CD4-positive, alpha-beta T cell treated with Interleukin-15 for 1 hour (primary cell): ENCODE data around the gene PSMC6.
"Not testable (repeated sequence)": the region's sequence is repeated elsewhere in the genome, so short reads cannot be mapped to it uniquely, and the experiment has no call there.

Source experiments
- DNase-seq: peaks from one replicate; pipeline ENCODE4 v3.0.0-alpha.2; 2020

Gene PSMC6

DNA sequence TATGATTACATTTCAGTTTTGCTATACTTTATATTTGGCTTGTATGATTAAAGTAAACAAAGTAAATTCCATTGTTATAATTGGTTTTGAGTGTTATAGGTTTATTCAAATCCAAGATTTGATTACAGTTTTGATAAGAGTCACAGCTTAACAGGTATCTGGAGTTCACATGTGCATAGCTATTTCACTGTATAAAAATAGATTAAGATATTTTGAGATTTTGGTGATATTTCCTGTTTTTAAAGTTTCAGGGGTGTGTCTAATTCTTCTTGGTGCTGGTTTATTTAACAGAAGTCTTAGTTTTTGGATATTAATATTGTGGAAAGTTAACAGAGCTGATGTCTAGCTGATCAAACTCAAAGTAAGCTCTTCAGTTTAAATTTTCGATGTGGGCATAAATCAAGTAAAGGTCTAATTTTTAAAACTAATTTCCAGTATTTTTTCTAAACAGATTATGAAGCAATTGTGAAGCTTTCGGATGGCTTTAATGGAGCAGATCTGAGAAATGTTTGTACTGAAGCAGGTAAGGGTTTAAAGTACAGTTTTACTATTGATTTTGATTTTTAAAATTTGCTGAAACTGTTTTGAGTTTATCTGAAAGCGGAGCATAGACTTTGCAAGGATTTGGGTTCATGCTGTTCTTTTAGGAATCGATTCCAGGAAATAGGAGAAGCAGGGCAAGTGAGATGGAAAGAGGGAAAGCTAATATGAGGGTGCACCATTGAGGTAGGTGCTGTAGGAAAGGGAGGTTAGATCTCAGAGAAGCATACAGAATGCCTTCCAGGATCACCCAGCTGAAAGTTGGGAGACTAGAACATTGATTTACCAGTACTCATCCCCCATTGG, 16.7 kb downstream of the PSMC6 start:
- DNase-seq, result no peak

DNA sequence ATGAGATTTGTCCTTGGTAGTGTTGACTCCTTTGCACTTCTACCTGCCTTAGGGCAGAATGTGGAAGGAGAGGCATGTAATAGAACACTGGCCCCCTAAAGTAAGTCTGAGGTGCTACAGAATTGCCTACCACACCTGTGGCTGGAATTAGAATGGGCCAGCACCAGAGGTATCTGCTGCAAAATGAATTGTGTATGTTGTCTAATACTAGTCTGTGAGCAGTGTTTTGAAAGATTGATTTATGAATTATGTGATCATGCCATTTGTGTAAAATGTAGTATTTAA, 17.3 kb downstream of the PSMC6 start:
- DNase-seq, result no peak

- DNase-seq, result not testable (repeated sequence)
These were observed 20.5 kb downstream of the PSMC6 start for GRCh38 chr14:52727509-52727908.

- DNase-seq, result not testable (repeated sequence)
These were observed 22.0 kb downstream of the PSMC6 start for GRCh38 chr14:52729035-52729434.

GRCh38 chr14:52729585-52729924, 22.6 kb downstream of the PSMC6 start:
- no peak for DNase-seq

- peak; percentile 97 for DNase-seq
These were observed 23.1 kb downstream of the PSMC6 start, which contains the start of gene STYX for GRCh38 chr14:52729925-52730708. Gene STYX, plus strand, starts transcription at chr14:52730166. Its CDS starts 309 bp downstream, at chr14:52730475.

GRCh38 chr14:52730709-52731111, 23.7 kb downstream of the PSMC6 start:
- no peak for DNase-seq

GRCh38 chr14:52733824-52734223, 26.8 kb downstream of the PSMC6 start:
- DNase-seq, result no peak

GRCh38 chr14:52735921-52736489, 29.0 kb downstream of the PSMC6 start:
- DNase-seq, result no peak

GRCh38 chr14:52738409-52738808, 31.4 kb downstream of the PSMC6 start:
- no peak for DNase-seq

DNA sequence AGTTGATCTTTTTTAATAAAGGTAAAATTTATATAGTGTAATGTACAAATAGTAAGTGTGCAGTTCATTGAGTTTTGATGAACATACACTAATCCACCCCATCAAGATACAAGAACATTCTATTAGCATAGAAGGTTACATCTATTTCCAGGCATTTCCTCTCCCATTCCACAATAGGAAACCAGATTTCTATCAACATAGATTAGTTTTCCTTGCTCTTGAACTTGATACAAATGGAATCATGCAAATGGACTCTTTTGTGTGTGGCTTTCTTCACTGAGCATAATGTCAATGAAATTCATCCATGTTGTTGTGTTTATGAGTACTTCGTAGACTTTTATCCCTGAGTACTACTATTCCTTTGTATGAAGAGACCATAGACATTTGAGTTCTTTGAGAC, 33.8 kb downstream of the PSMC6 start:
- no peak for DNase-seq

GRCh38 chr14:52741865-52742264, 34.9 kb downstream of the PSMC6 start:
- no peak for DNase-seq

DNA sequence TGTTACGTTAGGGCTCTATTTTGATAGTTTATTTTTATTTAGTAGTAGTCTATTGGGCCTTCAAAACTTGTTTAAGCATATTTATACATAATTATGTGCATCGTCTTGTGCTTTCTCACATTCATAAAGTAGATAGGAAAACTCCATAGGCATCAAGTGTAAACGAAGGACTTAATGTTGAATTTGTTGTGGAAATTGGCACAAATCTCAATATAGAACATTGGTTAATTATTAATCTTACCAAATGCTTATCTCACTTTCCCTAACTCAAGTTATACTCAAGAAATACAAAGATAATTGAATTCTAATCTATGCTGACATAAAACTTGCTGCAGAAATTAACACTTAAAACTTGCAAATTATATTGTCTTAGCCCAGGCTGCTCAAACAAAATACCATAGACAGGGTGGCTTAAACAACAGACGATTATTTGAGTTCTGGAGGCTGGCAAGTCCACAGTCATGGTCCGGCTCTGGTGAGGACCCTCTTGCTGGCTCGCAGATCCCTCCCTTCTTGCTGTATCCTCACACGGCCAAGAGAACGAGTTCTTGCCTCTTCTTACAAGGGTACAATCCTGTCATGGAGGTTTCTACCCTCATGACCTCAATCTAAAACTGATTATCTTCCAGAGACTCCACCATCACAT, 41.8 kb downstream of the PSMC6 start:
- no peak for DNase-seq

DNA sequence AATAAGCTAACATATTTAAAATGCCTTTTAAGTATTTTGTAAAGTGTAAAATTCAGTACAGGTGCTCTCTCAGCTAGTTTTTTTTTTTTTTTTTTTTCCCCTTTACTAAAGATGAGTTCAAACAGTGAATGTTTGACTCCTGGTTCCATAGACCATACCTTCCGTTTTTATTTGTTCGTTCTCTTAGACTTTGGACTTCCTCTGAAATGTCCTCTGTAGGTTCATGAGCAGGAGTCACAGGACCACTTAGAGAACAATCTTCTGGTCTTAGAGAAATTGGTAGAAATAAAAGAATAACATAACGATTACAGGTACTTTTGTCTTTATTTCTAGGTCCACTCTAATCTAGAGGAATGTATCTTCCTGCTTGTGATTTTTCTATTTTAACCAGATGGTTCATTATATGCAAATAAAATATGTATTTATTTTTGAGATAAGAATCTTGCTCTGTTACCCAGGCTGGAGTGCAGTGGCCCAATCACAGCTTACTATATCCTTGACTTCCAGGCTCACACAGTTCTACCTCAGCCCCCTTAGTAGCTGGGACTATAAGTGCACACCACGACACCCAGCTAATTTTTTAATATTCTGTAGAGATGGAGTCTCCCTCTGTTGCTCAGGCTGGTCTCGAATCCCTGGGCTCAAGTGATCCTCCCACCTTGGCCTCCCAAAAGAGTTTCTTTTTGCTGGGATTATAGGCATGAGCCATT, 48.8 kb downstream of the PSMC6 start:
- no peak for DNase-seq

GRCh38 chr14:52759145-52759544, 52.1 kb downstream of the PSMC6 start:
- DNase-seq, result no peak

DNA sequence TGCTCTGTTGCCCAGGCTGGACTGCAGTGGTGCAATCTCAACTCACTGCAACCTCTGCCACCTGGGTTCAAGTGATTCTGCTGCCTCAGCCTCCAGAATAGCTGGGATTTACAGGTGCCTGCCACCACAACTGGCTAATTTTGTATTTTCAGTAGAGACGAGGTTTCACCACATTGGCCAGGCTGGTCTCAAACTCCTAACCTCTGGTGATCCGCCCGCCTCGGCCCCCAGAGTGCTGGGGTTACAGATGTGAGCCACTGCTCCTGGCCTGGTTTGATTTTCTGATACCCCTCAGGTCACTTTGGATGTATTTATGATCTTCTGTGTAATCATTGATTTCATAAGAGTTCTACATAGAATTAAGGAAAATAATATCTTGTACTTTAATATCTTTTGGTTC, 55.9 kb downstream of the PSMC6 start:
- DNase-seq, result not testable (repeated sequence)

DNA sequence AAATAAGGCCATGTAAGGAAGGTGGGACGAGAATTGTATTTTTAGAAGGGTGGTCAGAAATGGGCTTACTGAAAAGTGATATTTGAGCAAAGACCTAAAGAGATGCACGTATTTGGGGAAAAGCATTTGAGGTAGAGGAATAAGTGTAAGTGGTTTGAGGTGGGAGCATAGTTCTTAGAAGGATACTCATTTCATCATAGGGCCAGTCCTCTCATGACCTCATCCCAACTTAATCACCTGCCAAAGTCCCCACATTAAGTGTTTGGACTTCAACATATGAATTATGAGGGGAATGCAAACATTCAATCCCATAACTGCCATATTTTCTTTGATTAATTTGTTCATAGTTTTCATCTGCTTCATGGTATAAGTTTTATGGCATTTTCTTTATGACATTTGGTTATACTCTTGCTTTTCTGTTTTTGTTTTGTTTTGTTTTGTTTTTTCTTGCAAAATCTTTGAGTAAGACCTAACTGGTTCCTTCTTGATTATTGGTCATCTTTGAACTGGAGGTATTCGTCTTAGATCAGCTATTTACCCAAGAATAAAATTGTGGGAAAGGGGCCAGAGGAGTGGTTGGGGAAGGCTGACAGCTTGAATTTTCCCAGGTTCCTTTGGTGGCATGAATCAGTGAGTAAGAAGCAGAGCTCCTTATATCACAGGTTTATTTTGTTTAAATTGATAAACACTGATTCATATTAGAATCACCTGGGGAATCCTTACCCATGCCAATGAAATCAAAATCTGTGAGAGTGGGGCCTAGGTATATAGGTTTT, 60.2 kb downstream of the PSMC6 start:
- DNase-seq, result no peak

GRCh38 chr14:52769887-52770286, 62.9 kb downstream of the PSMC6 start:
- no peak for DNase-seq

GRCh38 chr14:52776816-52777215, 69.8 kb downstream of the PSMC6 start:
- DNase-seq, result no peak
